ENCODE data around the gene EP400. TPM values are rescaled to one million over a fixed set of nuclear protein-coding genes. Genes with fewer than 3 reads are reported as not detected.
A peak's percentile ranks its signal among the peaks of the same experiment; 100 is the strongest.

EP400 gene
- total and polyA plus RNA-seq, 9 of the 15 experiments (the other 6 are each of a cell fraction or from before 2014, with no cell fraction given): 4.5 to 58.0 (median 7.0) TPM

DNA sequence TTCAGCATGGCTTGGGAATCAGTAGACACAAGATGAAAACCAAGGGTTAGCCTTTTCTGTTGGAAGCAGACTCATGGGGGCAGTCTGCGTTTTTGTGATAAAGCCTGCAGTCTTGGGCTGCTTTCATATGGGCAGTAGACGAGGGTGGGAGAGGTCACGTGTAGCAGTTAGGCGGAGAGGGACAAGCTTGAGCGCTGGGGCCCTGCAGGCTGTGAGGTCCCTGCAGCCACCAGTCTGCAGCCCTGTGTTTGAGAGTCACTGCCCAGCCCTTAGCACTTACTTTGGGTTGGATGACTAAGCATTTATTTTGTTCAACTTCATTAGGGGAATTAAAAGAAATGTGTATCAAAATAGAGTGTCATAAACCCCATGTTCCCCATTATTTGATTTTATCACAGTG lies 37.2 kb downstream of the EP400 start (continued):
- TF ChIP-seq, protein P1, sequence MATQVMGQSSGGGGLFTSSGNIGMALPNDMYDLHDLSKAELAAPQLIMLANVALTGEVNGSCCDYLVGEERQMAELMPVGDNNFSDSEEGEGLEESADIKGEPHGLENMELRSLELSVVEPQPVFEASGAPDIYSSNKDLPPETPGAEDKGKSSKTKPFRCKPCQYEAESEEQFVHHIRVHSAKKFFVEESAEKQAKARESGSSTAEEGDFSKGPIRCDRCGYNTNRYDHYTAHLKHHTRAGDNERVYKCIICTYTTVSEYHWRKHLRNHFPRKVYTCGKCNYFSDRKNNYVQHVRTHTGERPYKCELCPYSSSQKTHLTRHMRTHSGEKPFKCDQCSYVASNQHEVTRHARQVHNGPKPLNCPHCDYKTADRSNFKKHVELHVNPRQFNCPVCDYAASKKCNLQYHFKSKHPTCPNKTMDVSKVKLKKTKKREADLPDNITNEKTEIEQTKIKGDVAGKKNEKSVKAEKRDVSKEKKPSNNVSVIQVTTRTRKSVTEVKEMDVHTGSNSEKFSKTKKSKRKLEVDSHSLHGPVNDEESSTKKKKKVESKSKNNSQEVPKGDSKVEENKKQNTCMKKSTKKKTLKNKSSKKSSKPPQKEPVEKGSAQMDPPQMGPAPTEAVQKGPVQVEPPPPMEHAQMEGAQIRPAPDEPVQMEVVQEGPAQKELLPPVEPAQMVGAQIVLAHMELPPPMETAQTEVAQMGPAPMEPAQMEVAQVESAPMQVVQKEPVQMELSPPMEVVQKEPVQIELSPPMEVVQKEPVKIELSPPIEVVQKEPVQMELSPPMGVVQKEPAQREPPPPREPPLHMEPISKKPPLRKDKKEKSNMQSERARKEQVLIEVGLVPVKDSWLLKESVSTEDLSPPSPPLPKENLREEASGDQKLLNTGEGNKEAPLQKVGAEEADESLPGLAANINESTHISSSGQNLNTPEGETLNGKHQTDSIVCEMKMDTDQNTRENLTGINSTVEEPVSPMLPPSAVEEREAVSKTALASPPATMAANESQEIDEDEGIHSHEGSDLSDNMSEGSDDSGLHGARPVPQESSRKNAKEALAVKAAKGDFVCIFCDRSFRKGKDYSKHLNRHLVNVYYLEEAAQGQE (IDR thresholded peaks at IDR 0.05; ENCODE audit: borderline replicate concordance): peak; percentile 34; the same call in 1 of the 2 replicates
- TF ChIP-seq, protein P1 (CRISPR knock-in tag; IDR thresholded peaks at IDR 0.05; ENCODE audit: low read depth): no peak
- TF ChIP-seq ZNF121 (CRISPR knock-in tag; conservative IDR thresholded peaks at IDR 0.05) (no peak), MYC (IDR thresholded peaks at IDR 0.05; ENCODE audit: low read depth, low read length) (no peak), MYC (CRISPR knock-in tag; IDR thresholded peaks at IDR 0.05; ENCODE audit: borderline replicate concordance, low read depth) (no peak), IRF2 (CRISPR knock-in tag; IDR thresholded peaks at IDR 0.05) (no peak), FOXK2 (conservative IDR thresholded peaks at IDR 0.05 in 1 of 2, IDR thresholded peaks at IDR 0.05 in 1 of 2; ENCODE audit: low read depth in 2 of 2) (peak in 1 of 2 experiments; percentile 37; a peak in 1 of 4 replicates), CXXC5 (CRISPR knock-in tag; IDR thresholded peaks at IDR 0.05) (peak; percentile 53; the same call in 1 of the 2 replicates), MAFG (tag; conservative IDR thresholded peaks at IDR 0.05) (peak; percentile 96), HNRNPL (IDR thresholded peaks at IDR 0.05; ENCODE audit: low read depth, low read length) (no peak), NFE2 (IDR thresholded peaks at IDR 0.05; ENCODE audit: low read depth) (peak; percentile 67), HDAC8 (tag; IDR thresholded peaks at IDR 0.05) (no peak), ZNF316 (IDR thresholded peaks at IDR 0.05) (peak; percentile 82), RNF2 (IDR thresholded peaks at IDR 0.05) (no peak), CEBPB (tag; IDR thresholded peaks at IDR 0.05) (no peak), BRD4 (IDR thresholded peaks at IDR 0.05) (no peak)
- TF ChIP-seq, protein P2, sequence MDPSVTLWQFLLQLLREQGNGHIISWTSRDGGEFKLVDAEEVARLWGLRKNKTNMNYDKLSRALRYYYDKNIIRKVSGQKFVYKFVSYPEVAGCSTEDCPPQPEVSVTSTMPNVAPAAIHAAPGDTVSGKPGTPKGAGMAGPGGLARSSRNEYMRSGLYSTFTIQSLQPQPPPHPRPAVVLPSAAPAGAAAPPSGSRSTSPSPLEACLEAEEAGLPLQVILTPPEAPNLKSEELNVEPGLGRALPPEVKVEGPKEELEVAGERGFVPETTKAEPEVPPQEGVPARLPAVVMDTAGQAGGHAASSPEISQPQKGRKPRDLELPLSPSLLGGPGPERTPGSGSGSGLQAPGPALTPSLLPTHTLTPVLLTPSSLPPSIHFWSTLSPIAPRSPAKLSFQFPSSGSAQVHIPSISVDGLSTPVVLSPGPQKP (CRISPR knock-in tag; IDR thresholded peaks at IDR 0.05): no peak
- TF ChIP-seq, protein P3, sequence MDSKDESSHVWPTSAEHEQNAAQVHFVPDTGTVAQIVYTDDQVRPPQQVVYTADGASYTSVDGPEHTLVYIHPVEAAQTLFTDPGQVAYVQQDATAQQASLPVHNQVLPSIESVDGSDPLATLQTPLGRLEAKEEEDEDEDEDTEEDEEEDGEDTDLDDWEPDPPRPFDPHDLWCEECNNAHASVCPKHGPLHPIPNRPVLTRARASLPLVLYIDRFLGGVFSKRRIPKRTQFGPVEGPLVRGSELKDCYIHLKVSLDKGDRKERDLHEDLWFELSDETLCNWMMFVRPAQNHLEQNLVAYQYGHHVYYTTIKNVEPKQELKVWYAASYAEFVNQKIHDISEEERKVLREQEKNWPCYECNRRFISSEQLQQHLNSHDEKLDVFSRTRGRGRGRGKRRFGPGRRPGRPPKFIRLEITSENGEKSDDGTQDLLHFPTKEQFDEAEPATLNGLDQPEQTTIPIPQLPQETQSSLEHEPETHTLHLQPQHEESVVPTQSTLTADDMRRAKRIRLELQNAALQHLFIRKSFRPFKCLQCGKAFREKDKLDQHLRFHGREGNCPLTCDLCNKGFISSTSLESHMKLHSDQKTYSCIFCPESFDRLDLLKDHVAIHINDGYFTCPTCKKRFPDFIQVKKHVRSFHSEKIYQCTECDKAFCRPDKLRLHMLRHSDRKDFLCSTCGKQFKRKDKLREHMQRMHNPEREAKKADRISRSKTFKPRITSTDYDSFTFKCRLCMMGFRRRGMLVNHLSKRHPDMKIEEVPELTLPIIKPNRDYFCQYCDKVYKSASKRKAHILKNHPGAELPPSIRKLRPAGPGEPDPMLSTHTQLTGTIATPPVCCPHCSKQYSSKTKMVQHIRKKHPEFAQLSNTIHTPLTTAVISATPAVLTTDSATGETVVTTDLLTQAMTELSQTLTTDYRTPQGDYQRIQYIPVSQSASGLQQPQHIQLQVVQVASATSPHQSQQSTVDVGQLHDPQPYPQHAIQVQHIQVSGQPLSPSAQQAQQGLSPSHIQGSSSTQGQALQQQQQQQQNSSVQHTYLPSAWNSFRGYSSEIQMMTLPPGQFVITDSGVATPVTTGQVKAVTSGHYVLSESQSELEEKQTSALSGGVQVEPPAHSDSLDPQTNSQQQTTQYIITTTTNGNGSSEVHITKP (IDR thresholded peaks at IDR 0.05; ENCODE audit: partially characterized antibody): peak; percentile 56
